IMR-90 (cell line): Measurements from ENCODE around the gene BAD. TPM values are rescaled to one million over a fixed set of nuclear protein-coding genes. Genes with fewer than 3 reads are reported as not detected.

Source experiments
- ATAC-seq: fragments of 200-7000 bp; cut with Tn5 transposase; 2 replicates; pipeline ENCODE4 v1.9.1; 2020; ENCODE audit warnings: low read depth, mild to moderate bottlenecking, moderate library complexity
- BruUV-seq: library from RNA; stranded (reverse); fragments of 400-500 nt; replicated peaks from 2 replicates; lab custom pipeline; 2021; lab: Mats Ljungman, UMichigan
- CTCF ChIA-PET: fragments of 300-600 bp; formaldehyde crosslinking; extraction: SDS; loops from one replicate; lab custom pipeline; 2021; ENCODE audit warnings: antibody characterized with exemption; lab: Yijun Ruan, JAX
- POLR2A ChIA-PET: fragments of 300-600 bp; sonication (Branson Sonifier 250); formaldehyde crosslinking; loops from one replicate; lab custom pipeline; 2022; ENCODE audit warnings: antibody characterized with exemption; ENCODE audit not compliant: unreplicated experiment; lab: Charles Lee
- DNase-seq: peaks from one replicate; pipeline ENCODE4 v3.0.0; 2013
- H2AFZ ChIP-seq: replicated peaks from 2 replicates; pipeline ENCODE3; 2013; ENCODE audit warnings: low read length, mild to moderate bottlenecking; ENCODE audit not compliant: poor library complexity
- H2AK5ac ChIP-seq: 2 replicates; pipeline ENCODE4 v1.6.1; 2013; ENCODE audit warnings: low read depth, low read length, inconsistent platforms
- H2AK9ac ChIP-seq: replicated peaks from 2 replicates; pipeline ENCODE3; 2013; ENCODE audit warnings: mild to moderate bottlenecking, low read depth, low read length, moderate library complexity; ENCODE audit not compliant: poor library complexity
- H2BK120ac ChIP-seq: 2 replicates; pipeline ENCODE4 v1.6.1; 2013; ENCODE audit warnings: low read depth, low read length, inconsistent platforms
- H2BK15ac ChIP-seq: 3 replicates; pipeline ENCODE4 v1.6.1; 2013; ENCODE audit warnings: low read depth, low read length, inconsistent platforms
- H2BK20ac ChIP-seq: 2 replicates; pipeline ENCODE4 v1.6.1; 2013; ENCODE audit warnings: low read depth, mild to moderate bottlenecking, inconsistent platforms, low read length, moderate library complexity
- H2BK5ac ChIP-seq: 2 replicates; pipeline ENCODE4 v1.6.1; 2013; ENCODE audit warnings: mild to moderate bottlenecking, low read depth, low read length, inconsistent platforms; ENCODE audit not compliant: poor library complexity, severe bottlenecking
- H3K14ac ChIP-seq: replicated peaks from 2 replicates; pipeline ENCODE4 v1.6.1; 2013; ENCODE audit warnings: low read depth, low read length, inconsistent platforms
- H3K18ac ChIP-seq: 2 replicates; pipeline ENCODE4 v1.6.1; 2013; ENCODE audit warnings: low read depth, low read length, control low read depth
- H3K23ac ChIP-seq: 2 replicates; pipeline ENCODE4 v1.6.1; 2013; ENCODE audit warnings: low read depth, low read length, inconsistent platforms
- H3K27ac ChIP-seq: 2 replicates; pipeline ENCODE4 v1.5.1; 2013; ENCODE audit warnings: mild to moderate bottlenecking, control low read depth, low read length; ENCODE audit not compliant: insufficient read depth
- H3K27me3 ChIP-seq: 2 replicates; pipeline ENCODE4 v1.6.1; 2013; ENCODE audit warnings: low read length; ENCODE audit not compliant: control insufficient read depth, insufficient read depth
- H3K36me3 ChIP-seq: 2 replicates; pipeline ENCODE4 v1.6.1; 2013; ENCODE audit warnings: low read length, mixed read lengths; ENCODE audit not compliant: control insufficient read depth, insufficient read depth
- H3K4ac ChIP-seq: 2 replicates; pipeline ENCODE4 v1.6.1; 2013; ENCODE audit warnings: low read depth, low read length, inconsistent platforms
- H3K4me1 ChIP-seq: 2 replicates; pipeline ENCODE4 v1.6.1; 2013; ENCODE audit warnings: low read length, mixed read lengths; ENCODE audit not compliant: control insufficient read depth, insufficient read depth
- H3K4me2 ChIP-seq: 2 replicates; pipeline ENCODE4 v1.6.1; 2013; ENCODE audit warnings: low read depth, mild to moderate bottlenecking, control low read depth, low read length, moderate library complexity
- H3K4me3 ChIP-seq: 2 replicates; pipeline ENCODE4 v1.5.1; 2013; ENCODE audit warnings: low read depth, mild to moderate bottlenecking, control low read depth, low read length, moderate library complexity; ENCODE audit not compliant: insufficient read depth
- H3K56ac ChIP-seq: 2 replicates; pipeline ENCODE4 v1.6.1; 2013; ENCODE audit warnings: low read length, inconsistent platforms; ENCODE audit not compliant: insufficient read depth; ENCODE audit errors: extremely low read depth
- H3K79me1 ChIP-seq, 2 experiments: 2 replicates each; pipeline ENCODE4 v1.6.1; 2013; ENCODE audit warnings: low read length in 2 of 2, inconsistent platforms in 1 of 2, low read depth in 1 of 2
- H3K9ac ChIP-seq: 2 replicates; pipeline ENCODE4 v1.6.1; 2013; ENCODE audit warnings: low read depth, low read length, control low read depth
- H3K9me1 ChIP-seq: 2 replicates; pipeline ENCODE4 v1.6.1; 2013; ENCODE audit warnings: low read length, inconsistent platforms; ENCODE audit not compliant: insufficient read depth
- H3K9me3 ChIP-seq: 2 replicates; pipeline ENCODE4 v1.6.1; 2013; ENCODE audit warnings: low read length; ENCODE audit not compliant: control insufficient read depth, insufficient read depth
- H4K20me1 ChIP-seq: 2 replicates; pipeline ENCODE4 v1.6.1; 2013; ENCODE audit warnings: low read length, inconsistent platforms; ENCODE audit not compliant: insufficient read depth
- H4K5ac ChIP-seq: 2 replicates; pipeline ENCODE4 v1.6.1; 2013; ENCODE audit warnings: mild to moderate bottlenecking, low read depth, low read length, control low read depth
- H4K8ac ChIP-seq, 2 experiments: 2 replicates each; pipeline ENCODE4 v1.6.1; 2013; ENCODE audit warnings: low read depth in 2 of 2, low read length in 2 of 2, control low read depth in 1 of 2, inconsistent platforms in 1 of 2
- H4K91ac ChIP-seq: 2 replicates; pipeline ENCODE4 v1.6.1; 2013; ENCODE audit warnings: low read depth, low read length, inconsistent platforms; ENCODE audit not compliant: insufficient read depth
- BHLHE40 ChIP-seq: fragments of 150-350 bp; IDR thresholded peaks from 2 replicates; pipeline ENCODE4 v1.6.1; 2016; ENCODE audit warnings: mild to moderate bottlenecking, low read depth, low read length
- CEBPB ChIP-seq: IDR thresholded peaks from 2 replicates; pipeline ENCODE4 v1.6.1; 2012; ENCODE audit warnings: low read depth, low read length, improper control_type of control experiment
- CHD1 ChIP-seq: IDR thresholded peaks from 2 replicates; pipeline ENCODE4 v1.6.1; 2012; ENCODE audit warnings: low read depth, low read length, improper control_type of control experiment
- CTCF ChIP-seq: conservative IDR thresholded peaks from 2 replicates; pipeline ENCODE4 v1.5.1; 2012; ENCODE audit warnings: mild to moderate bottlenecking, low read depth, low read length, improper control_type of control experiment
- ELK1 ChIP-seq: fragments of 150-350 bp; IDR thresholded peaks from 2 replicates; pipeline ENCODE4 v1.6.1; 2016; ENCODE audit warnings: low read depth, mild to moderate bottlenecking, low read length, moderate library complexity, borderline replicate concordance
- FOS ChIP-seq: fragments of 150-350 bp; IDR thresholded peaks from 2 replicates; pipeline ENCODE4 v1.6.1; 2016; ENCODE audit warnings: low read depth, low read length
- MAFK ChIP-seq: IDR thresholded peaks from 2 replicates; pipeline ENCODE4 v1.6.1; 2012; ENCODE audit warnings: low read depth, low read length, improper control_type of control experiment
- MXI1 ChIP-seq: IDR thresholded peaks from 2 replicates; pipeline ENCODE4 v1.6.1; 2012; ENCODE audit warnings: low read depth, mild to moderate bottlenecking, low read length, moderate library complexity, borderline replicate concordance
- NFE2L2 ChIP-seq: fragments of 150-350 bp; IDR thresholded peaks from 2 replicates; pipeline ENCODE4 v1.6.1; 2016; ENCODE audit warnings: low read depth, mild to moderate bottlenecking, low read length
- POLR2A ChIP-seq: IDR thresholded peaks from 2 replicates; pipeline ENCODE4 v1.6.1; 2012; ENCODE audit warnings: mild to moderate bottlenecking, low read depth, low read length
- RAD21 ChIP-seq: IDR thresholded peaks from 2 replicates; pipeline ENCODE4 v1.6.1; 2012; ENCODE audit warnings: low read length, improper control_type of control experiment
- RFX5 ChIP-seq: IDR thresholded peaks from 2 replicates; pipeline ENCODE4 v1.8.0; 2012; ENCODE audit warnings: low read depth, mild to moderate bottlenecking, low read length, moderate library complexity
- SMC3 ChIP-seq: fragments of 150-350 bp; IDR thresholded peaks from 2 replicates; pipeline ENCODE4 v1.6.1; 2016; ENCODE audit warnings: low read depth, mild to moderate bottlenecking, antibody characterized with exemption, low read length, moderate library complexity
- USF2 ChIP-seq: fragments of 150-350 bp; IDR thresholded peaks from 2 replicates; pipeline ENCODE4 v1.6.1; 2017; ENCODE audit warnings: mild to moderate bottlenecking, antibody characterized with exemption, low read length, low read depth
- WGBS, 2 experiments: methylation state at CpG; one replicate each; pipeline versions ENCODE4 v1.1.5 to v1.1.7; 2013; ENCODE audit warnings: missing lambda C conversion rate in 2 of 2; ENCODE audit not compliant: insufficient read length in 1 of 2; ENCODE audit errors: extremely low coverage in 2 of 2; 5-methylcytosine and 5-hydroxymethylcytosine counted together
- dilution Hi-C: fragments of 300-500 bp; cut with HindIII; formaldehyde crosslinking; loops from one replicate; pipeline ENCODE4 v1.14.3; 2018; ENCODE audit warnings: low sequenced_read_pairs; ENCODE audit not compliant: unreplicated experiment
- in situ Hi-C: fragments of 300-500 bp; cut with MboI; formaldehyde crosslinking; loops from 3 replicates; pipeline ENCODE4 v1.14.3; 2019; ENCODE audit warnings: low sequenced_read_pairs, inconsistent platforms, mixed read lengths
- intact Hi-C: fragments of 100-400 bp; cut with micrococcal nuclease; formaldehyde crosslinking; loops from 2 replicates; pipeline ENCODE4 v1.10.0; 2022
- polyA plus RNA-seq, 3 experiments: library from polyadenylated mRNA; depleted of rRNA; stranded (reverse); fragments of >200 nt; gene quantifications; 2 replicates each; pipeline ENCODE4 v1.2.3, GENCODE V29; 2012; ENCODE audit warnings: low replicate concordance in 1 of 3
- total RNA-seq: library from RNA; depleted of rRNA; stranded (reverse); fragments of >200 nt; gene quantifications from 2 replicates; pipeline ENCODE4 v1.2.3, GENCODE V29; 2012

Gene BAD
- total and polyA plus RNA-seq, 2 of the 4 experiments (the other 2 are of a cell fraction), result 30.3 to 68.0 TPM

- no peak overlapping the region for H4K8ac ChIP-seq
- no peak overlapping the region for H3K23ac ChIP-seq
- no peak overlapping the region for H3K14ac ChIP-seq
- no peak overlapping the region for H3K4ac ChIP-seq
- in situ Hi-C loops, result no loop called here
- no peaks in the 10 kb centered on the region for H3K9me3 ChIP-seq
- H4K91ac ChIP-seq, result no peak overlapping the region
- H3K79me1 ChIP-seq, result no peaks in the 10 kb centered on the region
- H2BK5ac ChIP-seq, result no peak overlapping the region
- H2BK120ac ChIP-seq, result no peak overlapping the region
- no peak overlapping the region for H3K27ac ChIP-seq
- CTCF ChIA-PET, result no interaction called here
- H2BK15ac ChIP-seq, result no peak overlapping the region
- H3K4me3 ChIP-seq, result no peak overlapping the region
- no peak overlapping the region for H2AFZ ChIP-seq
- H3K4me1 ChIP-seq, result peaks cover 5% of the 10 kb centered on the region
- no peak for ATAC-seq
- intact Hi-C loops, result no loop called here
- peaks cover 4% of the 10 kb centered on the region; the same call in 1 of the 2 replicates for H4K20me1 ChIP-seq
- H3K18ac ChIP-seq, result no peak overlapping the region
- no peak overlapping the region for H3K4me2 ChIP-seq
- 23% methylated on average over 9 of the region's 18 CpGs; no CpG with 5 or more reads in 1 of the 2 experiments for WGBS, 2 experiments
- H2BK20ac ChIP-seq, result no peak overlapping the region
- no peaks in the 10 kb centered on the region for H3K9me1 ChIP-seq
- H2AK5ac ChIP-seq, result no peak overlapping the region
- H3K27me3 ChIP-seq, result peaks cover 78% of the 10 kb centered on the region
- H2AK9ac ChIP-seq, result no peak overlapping the region
- H3K56ac ChIP-seq, result no peak overlapping the region
- no peak overlapping the region for H4K5ac ChIP-seq
- no peak for DNase-seq
- dilution Hi-C loops, result no loop called here
- BruUV-seq, result no TSS peak
- POLR2A ChIA-PET, result no interaction called here
- TF ChIP-seq ELK1 (no peak), MAFK (no peak), RFX5 (no peak), BHLHE40 (no peak), FOS (no peak), RAD21 (no peak), MXI1 (no peak), SMC3 (no peak), POLR2A (no peak), CHD1 (no peak), NFE2L2 (no peak), CTCF (no peak), USF2 (no peak), CEBPB (no peak)
- no peaks in the 10 kb centered on the region for H3K36me3 ChIP-seq
- no peak overlapping the region for H3K9ac ChIP-seq
These were observed 13.4 kb upstream of the BAD start for GRCh38 chr11:64297699-64298358.
